ENCODE results near the gene PTH2. TPM values are rescaled to one million over a fixed set of nuclear protein-coding genes. Genes with fewer than 3 reads are reported as not detected.

The PTH2 gene
- total RNA-seq, 1 experiment from 2014 or later: 1.0 TPM

GRCh38 chr19:49425178-49425577 is 1.9 kb upstream of the PTH2 start, which contains the start of gene GFY:
GFY (plus strand) TSS chr19:49425388; CDS start chr19:49426431, 1,043 bp downstream.
- no peak for DNase-seq (ENCODE audit: low spot score)
- Mint-ChIP-seq H3K36me3 (no peaks in the 10 kb centered on the region), H3K4me1 (peaks cover 74% of the 10 kb centered on the region), H3K27ac (no peak within 1 kb of the TSS), H3K4me3 (peak within 1 kb of the TSS; percentile 68), H3K27me3 (ENCODE audit: low read depth) (peaks cover 98% of the 10 kb centered on the region), H3K9me3 (no peaks in the 10 kb centered on the region)
- ChIA-PET POLR2A (interaction anchor here (0.7 to 1.1 kb wide), 2 partner anchors 11 to 63 kb away, joined by 3 to 4 read pairs; partner anchors contain the start of gene TEAD2), CTCF (interaction anchor here (0.5 to 4.5 kb wide), 14 partner anchors 11 to 1001 kb away, joined by 3 to 34 read pairs (median 4); partner anchors contain the start of genes ALDH16A1 and SLC17A7)
- TF ChIP-seq ZNF138 (CRISPR knock-in tag; conservative IDR thresholded peaks at IDR 0.05) (no peak), CBFB (CRISPR knock-in tag; IDR thresholded peaks at IDR 0.05; ENCODE audit: low read depth) (no peak), ETV6 (CRISPR knock-in tag; IDR thresholded peaks at IDR 0.05) (no peak)
- ATAC-seq: no peak

DNA sequence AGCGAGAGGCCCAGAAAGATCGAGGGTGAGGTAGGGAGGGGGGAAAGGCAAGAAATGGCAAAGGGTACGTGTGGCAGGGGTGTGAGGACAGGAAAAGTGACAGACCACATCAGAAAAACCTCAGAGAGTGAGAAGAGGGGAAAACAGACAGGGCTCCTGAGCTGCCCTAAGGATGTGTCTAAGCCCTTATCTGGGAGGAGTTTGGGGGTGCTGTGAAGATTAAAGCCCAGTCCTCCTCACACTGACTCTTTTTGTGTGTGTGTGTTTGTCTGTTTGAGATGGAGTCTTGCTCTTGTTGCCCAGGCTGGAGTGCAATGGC is 703 bp upstream of the PTH2 start:
- peaks cover 96% of the 10 kb centered on the region for H3K27me3 Mint-ChIP-seq (ENCODE audit: low read depth)
- TF ChIP-seq ELF4 (CRISPR knock-in tag; IDR thresholded peaks at IDR 0.05; ENCODE audit: low read depth) (no peak), PRRX2 (CRISPR knock-in tag; IDR thresholded peaks at IDR 0.05) (no peak), GABPB1 (CRISPR knock-in tag; IDR thresholded peaks at IDR 0.05) (no peak), ZNF512 (CRISPR knock-in tag; IDR thresholded peaks at IDR 0.05; ENCODE audit: borderline replicate concordance) (no peak), ATF3 (CRISPR knock-in tag; conservative IDR thresholded peaks at IDR 0.05) (no peak), ZNF396 (CRISPR knock-in tag; IDR thresholded peaks at IDR 0.05; ENCODE audit: borderline replicate concordance) (no peak), ARID4B (CRISPR knock-in tag; IDR thresholded peaks at IDR 0.05; ENCODE audit: borderline replicate concordance) (no peak), ZNF532 (CRISPR knock-in tag; IDR thresholded peaks at IDR 0.05; ENCODE audit: borderline replicate concordance) (no peak), MXD4 (CRISPR knock-in tag; IDR thresholded peaks at IDR 0.05; ENCODE audit: borderline replicate concordance) (no peak), SMAD4 (CRISPR knock-in tag; IDR thresholded peaks at IDR 0.05) (no peak), JAZF1 (CRISPR knock-in tag; IDR thresholded peaks at IDR 0.05) (no peak), CBFB (CRISPR knock-in tag; IDR thresholded peaks at IDR 0.05; ENCODE audit: low read depth) (no peak), NR2C2 (CRISPR knock-in tag; IDR thresholded peaks at IDR 0.05) (no peak), PRDM15 (CRISPR knock-in tag; IDR thresholded peaks at IDR 0.05) (no peak), MAX (CRISPR knock-in tag; IDR thresholded peaks at IDR 0.05) (no peak)
- H3K36me3 Mint-ChIP-seq: no peaks in the 10 kb centered on the region
- H3K4me1 Mint-ChIP-seq: peaks cover 76% of the 10 kb centered on the region
- ATAC-seq (no peak), DNase-seq (ENCODE audit: low spot score) (no peak)
- no peak overlapping the region for H3K27ac Mint-ChIP-seq
- ChIA-PET CTCF (interaction anchor here (0.5 to 4.5 kb wide), 6 partner anchors 12 to 1055 kb away, joined by 3 to 24 read pairs (median 4); partner anchors contain the start of gene GYS1), POLR2A (no interaction called here)
- H3K4me3 Mint-ChIP-seq: peak overlapping the region; percentile 53
- no peaks in the 10 kb centered on the region for H3K9me3 Mint-ChIP-seq
